B cell (primary cell): ENCODE results near the gene IGFALS.

Experiments
- EZH2 ChIP-seq: IDR thresholded peaks from 2 replicates; pipeline ENCODE4 v1.6.1; 2012; ENCODE audit warnings: borderline replicate concordance, low read depth, mild to moderate bottlenecking, moderate library complexity, low read length; ENCODE audit not compliant: insufficient read depth, poor library complexity, severe bottlenecking
- TF ChIP-seq, protein P1 (sequence below): fragments of 200-600 bp; IDR thresholded peaks from one replicate; pipeline ENCODE4 v1.8.0; 2022; ENCODE audit warnings: antibody characterized with exemption, mild to moderate bottlenecking

DNA sequence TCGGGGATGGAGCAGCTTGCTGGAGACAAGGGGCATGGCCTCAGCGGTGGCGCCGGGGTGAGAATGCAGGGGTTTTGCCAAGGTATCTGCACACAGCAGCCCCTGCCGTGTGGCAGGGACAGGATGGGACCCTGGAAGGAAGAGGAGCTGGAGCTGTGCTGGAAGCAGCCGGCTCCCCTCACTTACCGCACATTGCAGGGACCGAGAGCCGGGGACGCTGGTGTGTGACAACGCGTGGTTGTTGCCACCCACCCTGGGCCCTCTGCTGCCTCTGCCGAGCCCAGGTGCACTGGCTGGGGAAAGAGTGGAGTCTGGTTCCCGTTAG lies 7.7 kb downstream of the IGFALS start:
- TF ChIP-seq, protein P1, sequence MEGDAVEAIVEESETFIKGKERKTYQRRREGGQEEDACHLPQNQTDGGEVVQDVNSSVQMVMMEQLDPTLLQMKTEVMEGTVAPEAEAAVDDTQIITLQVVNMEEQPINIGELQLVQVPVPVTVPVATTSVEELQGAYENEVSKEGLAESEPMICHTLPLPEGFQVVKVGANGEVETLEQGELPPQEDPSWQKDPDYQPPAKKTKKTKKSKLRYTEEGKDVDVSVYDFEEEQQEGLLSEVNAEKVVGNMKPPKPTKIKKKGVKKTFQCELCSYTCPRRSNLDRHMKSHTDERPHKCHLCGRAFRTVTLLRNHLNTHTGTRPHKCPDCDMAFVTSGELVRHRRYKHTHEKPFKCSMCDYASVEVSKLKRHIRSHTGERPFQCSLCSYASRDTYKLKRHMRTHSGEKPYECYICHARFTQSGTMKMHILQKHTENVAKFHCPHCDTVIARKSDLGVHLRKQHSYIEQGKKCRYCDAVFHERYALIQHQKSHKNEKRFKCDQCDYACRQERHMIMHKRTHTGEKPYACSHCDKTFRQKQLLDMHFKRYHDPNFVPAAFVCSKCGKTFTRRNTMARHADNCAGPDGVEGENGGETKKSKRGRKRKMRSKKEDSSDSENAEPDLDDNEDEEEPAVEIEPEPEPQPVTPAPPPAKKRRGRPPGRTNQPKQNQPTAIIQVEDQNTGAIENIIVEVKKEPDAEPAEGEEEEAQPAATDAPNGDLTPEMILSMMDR: no peak
- TF ChIP-seq EZH2: no peak
